GM12878 (cell line): ENCODE data around the gene ATP5PO.
"Not testable (repeated sequence)": the region's sequence is repeated elsewhere in the genome, so short reads cannot be mapped to it uniquely, and the experiment has no call there.

Experiments
- CBFB ChIP-seq: IDR thresholded peaks from 2 replicates; pipeline ENCODE4 v1.6.1; 2016; ENCODE audit warnings: antibody characterized with exemption, low read depth
- CTCF ChIP-seq, 3 experiments: IDR thresholded peaks in 2 of 3; conservative IDR thresholded peaks in 1 of 3; 2 replicates each; pipeline ENCODE4 v1.5.1; 2011; ENCODE audit warnings: low read depth in 3 of 3, low read length in 3 of 3, mild to moderate bottlenecking in 3 of 3, control low read depth in 2 of 3, moderate library complexity in 2 of 3, inconsistent platforms in 1 of 3, mixed read lengths in 1 of 3; ENCODE audit not compliant: control insufficient read depth in 2 of 3, insufficient read depth in 1 of 3; ENCODE audit errors: extremely low read depth in 1 of 3
- IKZF2 ChIP-seq, 2 experiments: fragments of 450-650 bp; IDR thresholded peaks; 2 replicates each; pipeline ENCODE4 v1.6.1; 2017; ENCODE audit warnings: mild to moderate bottlenecking in 2 of 2, moderate library complexity in 2 of 2
- IRF3 ChIP-seq: fragments of 450-650 bp; IDR thresholded peaks from 2 replicates; pipeline ENCODE4 v1.6.1; 2014; ENCODE audit warnings: mild to moderate bottlenecking
- KAT2A ChIP-seq: conservative IDR thresholded peaks from 2 replicates; pipeline ENCODE4 v1.6.1; 2011; ENCODE audit warnings: low read depth, low read length; ENCODE audit not compliant: control insufficient read depth
- POLR2AphosphoS5 ChIP-seq: IDR thresholded peaks from 2 replicates; pipeline ENCODE4 v1.6.1; 2011; ENCODE audit warnings: mild to moderate bottlenecking, low read length, inconsistent platforms
- ZBTB40 ChIP-seq: fragments of 450-650 bp; IDR thresholded peaks from 2 replicates; pipeline ENCODE4 v1.6.1; 2016; ENCODE audit warnings: mild to moderate bottlenecking, moderate library complexity, borderline replicate concordance

GRCh38 chr21:33931052-33931798 lies 15.6 kb upstream of the ATP5PO start:
- TF ChIP-seq CBFB; CTCF (IDR thresholded peaks at IDR 0.05 in 2 of 3, conservative IDR thresholded peaks at IDR 0.05 in 1 of 3; ENCODE audit: control insufficient read depth in 2 of 3, extremely low read depth in 1 of 3, insufficient read depth in 1 of 3, low read depth in 3 of 3, low read length in 3 of 3); KAT2A; ZBTB40; IRF3; POLR2AphosphoS5; IKZF2 (IDR thresholded peaks at IDR 0.05): not testable (repeated sequence)
